Esophagus muscularis mucosa (tissue), 3 donors: ENCODE data around the gene GPRIN3.

Source experiments
- CTCF ChIP-seq, 3 experiments: fragments of 200-600 bp in 2 of 3; fragments of 450-650 bp in 1 of 3; sonication (generic) in 2 of 3; IDR thresholded peaks; one replicate each; pipeline ENCODE4 v1.5.1; 2017 to 2019; ENCODE audit warnings: antibody characterized with exemption in 3 of 3, mild to moderate bottlenecking in 2 of 3, moderate library complexity in 1 of 3
- POLR2A ChIP-seq: fragments of 450-650 bp; IDR thresholded peaks from one replicate; pipeline ENCODE4 v1.6.1; 2017; ENCODE audit warnings: antibody characterized with exemption, moderate library complexity, mild to moderate bottlenecking, low read depth
- POLR2AphosphoS5 ChIP-seq, 2 donors: sonication (generic); formaldehyde crosslinking; IDR thresholded peaks; one replicate each; pipeline ENCODE4 v1.6.1; 2017; ENCODE audit warnings: antibody characterized with exemption in 2 of 2

- peak; percentile 50 to 64 (median 55) for TF ChIP-seq CTCF (IDR thresholded peaks at IDR 0.05)
- TF ChIP-seq POLR2AphosphoS5 (IDR thresholded peaks at IDR 0.05) = no peak
- no peak for TF ChIP-seq POLR2A
These were observed 52.8 kb downstream of the GPRIN3 start for GRCh38 chr4:89254847-89255246.
